Adipocyte (in vitro differentiated cells): Measurements from ENCODE around the gene GPR171.

Source experiments
- DNase-seq: peaks from one replicate; pipeline ENCODE4 v3.0.0-alpha.2; 2015; ENCODE audit warnings: low read depth
- H3K27me3 ChIP-seq: replicated peaks from 2 replicates; pipeline ENCODE4 v1.7.0; 2013; ENCODE audit warnings: mild to moderate bottlenecking, low read length, moderate library complexity; ENCODE audit not compliant: control insufficient read depth, insufficient read depth
- H3K36me3 ChIP-seq: 2 replicates; pipeline ENCODE4 v1.7.0; 2013; ENCODE audit warnings: low read length, mild to moderate bottlenecking, moderate library complexity; ENCODE audit not compliant: control insufficient read depth, insufficient read depth, severe bottlenecking
- H3K4me1 ChIP-seq: 2 replicates; pipeline ENCODE4 v1.7.0; 2013; ENCODE audit warnings: mild to moderate bottlenecking, low read length, moderate library complexity; ENCODE audit not compliant: control insufficient read depth, insufficient read depth
- H3K4me3 ChIP-seq: 2 replicates; pipeline ENCODE4 v1.7.0; 2013; ENCODE audit warnings: mild to moderate bottlenecking, low read length, moderate library complexity
- H3K9ac ChIP-seq: 2 replicates; pipeline ENCODE4 v1.7.0; 2013; ENCODE audit warnings: mild to moderate bottlenecking, low read length, moderate library complexity
- H3K9me3 ChIP-seq: 2 replicates; pipeline ENCODE4 v1.7.0; 2013; ENCODE audit warnings: mild to moderate bottlenecking, low read length, moderate library complexity; ENCODE audit not compliant: control insufficient read depth

Gene GPR171

DNA sequence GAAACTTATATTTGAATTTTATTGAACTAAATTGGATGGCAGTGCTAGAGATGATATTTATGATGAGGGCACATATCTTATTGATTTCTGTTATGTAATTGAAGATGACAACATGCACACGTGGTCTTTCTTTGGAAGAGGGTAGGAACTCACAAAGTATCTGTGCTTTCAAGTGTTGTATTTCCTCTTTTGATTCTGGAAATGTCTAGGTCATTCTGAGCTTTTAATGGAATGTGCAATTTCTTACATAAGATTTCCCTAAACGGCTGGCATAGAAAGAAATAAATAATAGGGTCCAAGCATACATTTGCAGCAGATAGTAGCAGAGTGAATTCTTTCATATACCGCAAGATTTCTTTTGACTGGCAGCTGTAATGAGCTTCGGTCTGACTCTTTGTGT is 10.1 kb upstream of the GPR171 start:
- no peaks in the 10 kb centered on the region for H3K9me3 ChIP-seq
- no peaks in the 10 kb centered on the region for H3K36me3 ChIP-seq
- no peaks in the 10 kb centered on the region for H3K27me3 ChIP-seq
- no peak for DNase-seq
- no peak overlapping the region for H3K9ac ChIP-seq
- H3K4me3 ChIP-seq, result no peak overlapping the region
- H3K4me1 ChIP-seq, result peaks cover 42% of the 10 kb centered on the region

DNA sequence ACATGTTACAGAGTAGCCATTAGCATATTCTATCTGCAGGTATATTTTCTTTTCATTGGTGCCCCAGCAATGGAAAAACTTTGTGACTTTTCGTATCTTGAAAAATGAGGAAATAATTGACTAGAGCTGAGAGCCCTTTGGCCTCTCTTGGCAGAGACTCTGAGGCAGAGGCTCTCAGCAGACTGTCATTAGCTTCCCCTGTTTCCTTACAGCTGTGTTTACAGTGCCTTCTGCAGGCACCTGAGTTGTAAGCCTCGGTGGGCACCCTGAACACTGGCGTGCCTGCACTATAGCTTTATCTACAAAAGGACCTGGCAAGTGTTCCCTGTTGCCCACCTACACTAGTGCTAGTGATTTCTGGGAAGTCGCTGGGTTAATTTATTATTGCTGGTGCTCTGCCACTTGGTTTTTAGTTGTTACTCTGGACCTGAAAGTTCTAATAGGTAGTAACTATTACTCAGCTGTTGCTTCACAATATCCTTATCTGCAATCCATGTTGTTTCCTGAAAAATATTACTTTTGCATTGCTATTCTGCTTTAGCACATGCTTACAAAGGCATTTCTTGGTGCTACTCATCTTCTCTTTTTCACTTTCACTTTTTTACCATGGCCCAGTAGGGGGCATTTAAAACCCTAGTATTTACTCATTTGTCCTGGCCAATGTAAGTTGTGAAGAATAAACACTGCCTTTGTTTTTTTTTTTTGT is 7.8 kb upstream of the GPR171 start:
- Histone ChIP-seq H3K4me1 (peaks cover 31% of the 10 kb centered on the region), H3K9me3 (no peaks in the 10 kb centered on the region), H3K36me3 (no peaks in the 10 kb centered on the region), H3K9ac (no peak overlapping the region), H3K27me3 (no peaks in the 10 kb centered on the region), H3K4me3 (no peak overlapping the region)
- no peak for DNase-seq

- no peak overlapping the region for H3K9ac ChIP-seq
- H3K4me3 ChIP-seq, result no peak overlapping the region
- no peaks in the 10 kb centered on the region for H3K27me3 ChIP-seq
- no peak for DNase-seq
- H3K9me3 ChIP-seq, result no peaks in the 10 kb centered on the region
- H3K36me3 ChIP-seq, result no peaks in the 10 kb centered on the region
- peaks cover 26% of the 10 kb centered on the region for H3K4me1 ChIP-seq
These were observed 6.6 kb upstream of the GPR171 start for GRCh38 chr3:151209654-151210053.

GRCh38 chr3:151206201-151206600 is 3.2 kb upstream of the GPR171 start:
- DNase-seq, result no peak

GRCh38 chr3:151205482-151205881 is 2.5 kb upstream of the GPR171 start:
- H3K9ac ChIP-seq, result no peak overlapping the region
- DNase-seq, result no peak
- H3K4me1 ChIP-seq, result peaks cover 14% of the 10 kb centered on the region
- no peaks in the 10 kb centered on the region for H3K27me3 ChIP-seq
- H3K4me3 ChIP-seq, result no peak overlapping the region
- no peaks in the 10 kb centered on the region for H3K9me3 ChIP-seq
- H3K36me3 ChIP-seq, result no peaks in the 10 kb centered on the region

More at GRCh38 chr3:151206201-151206600, 3.2 kb upstream of the GPR171 start:
- no peaks in the 10 kb centered on the region for H3K9me3 ChIP-seq
- H3K36me3 ChIP-seq, result no peaks in the 10 kb centered on the region
- no peak overlapping the region for H3K9ac ChIP-seq
- H3K27me3 ChIP-seq, result no peaks in the 10 kb centered on the region
- no peak overlapping the region for H3K4me3 ChIP-seq
- peaks cover 21% of the 10 kb centered on the region for H3K4me1 ChIP-seq

GRCh38 chr3:151204530-151205402 is 1.8 kb upstream of the GPR171 start:
- Histone ChIP-seq H3K9me3 (no peaks in the 10 kb centered on the region), H3K27me3 (no peaks in the 10 kb centered on the region), H3K9ac (no peak overlapping the region)

DNA sequence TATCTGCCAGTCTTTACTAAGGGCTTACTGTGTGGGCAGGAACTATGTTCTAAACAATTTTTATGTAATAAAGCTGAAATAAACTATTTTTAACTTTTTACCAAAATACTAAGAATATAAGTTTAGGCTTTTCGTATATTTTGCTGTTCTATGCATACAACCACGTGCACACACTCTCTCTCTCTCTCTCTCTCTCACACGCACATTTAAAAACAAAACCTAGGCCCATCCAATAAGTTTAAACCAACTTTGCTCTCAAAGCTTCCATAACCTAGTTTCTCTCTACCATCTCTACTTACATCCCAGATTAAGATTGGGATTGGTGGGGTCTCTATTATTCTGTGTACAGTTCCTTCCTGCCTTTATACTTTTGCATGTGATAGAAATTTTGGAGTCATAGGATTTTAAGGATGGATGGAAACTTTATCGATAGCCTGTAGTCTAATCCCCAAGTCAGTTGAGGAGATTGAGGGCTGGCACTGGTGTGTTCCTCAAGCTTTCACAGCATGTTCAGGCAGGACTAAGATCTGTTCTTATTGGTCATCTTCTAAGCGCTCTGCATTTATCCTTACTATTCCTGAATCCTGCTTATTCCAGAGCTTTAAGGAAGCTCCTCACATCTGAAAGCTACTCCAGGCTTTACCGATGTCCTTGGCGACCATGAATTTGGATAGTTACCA is 1.8 kb downstream of the GPR171 start:
- no peaks in the 10 kb centered on the region for H3K27me3 ChIP-seq
- H3K9me3 ChIP-seq, result no peaks in the 10 kb centered on the region
- no peak overlapping the region for H3K9ac ChIP-seq
- DNase-seq, result no peak
- H3K4me1 ChIP-seq, result peaks cover 4% of the 10 kb centered on the region
- H3K36me3 ChIP-seq, result no peaks in the 10 kb centered on the region
- H3K4me3 ChIP-seq, result no peak overlapping the region

More at GRCh38 chr3:151204530-151205402, 1.8 kb upstream of the GPR171 start:
- DNase-seq, result no peak
- peaks cover 12% of the 10 kb centered on the region for H3K4me1 ChIP-seq
- H3K4me3 ChIP-seq, result no peak overlapping the region
- no peaks in the 10 kb centered on the region for H3K36me3 ChIP-seq

DNA sequence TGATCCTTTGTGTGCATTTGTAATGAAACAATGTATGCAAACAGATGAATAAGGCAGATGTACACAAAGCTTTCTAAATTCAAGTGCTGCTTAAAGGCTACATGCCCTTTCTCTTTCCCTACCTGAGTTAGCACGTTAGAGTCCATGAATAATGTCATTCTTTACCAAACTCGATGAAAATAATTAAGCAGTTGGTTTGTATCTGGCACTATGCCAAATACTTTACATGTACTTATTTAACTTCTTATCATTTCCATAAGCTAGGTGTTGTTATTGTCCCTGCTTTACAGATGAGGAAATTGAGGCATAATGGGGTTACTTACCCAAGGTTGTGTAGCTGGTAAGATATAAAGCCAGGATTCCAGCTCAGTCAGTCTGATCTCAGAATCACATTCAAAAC is 2.4 kb downstream of the GPR171 start:
- no peaks in the 10 kb centered on the region for H3K27me3 ChIP-seq
- H3K9me3 ChIP-seq, result no peaks in the 10 kb centered on the region
- no peaks in the 10 kb centered on the region for H3K36me3 ChIP-seq
- DNase-seq, result no peak
- H3K4me3 ChIP-seq, result no peak overlapping the region
- H3K4me1 ChIP-seq, result peaks cover 4% of the 10 kb centered on the region
- H3K9ac ChIP-seq, result no peak overlapping the region

- no peak overlapping the region for H3K9ac ChIP-seq
- H3K9me3 ChIP-seq, result no peaks in the 10 kb centered on the region
- H3K4me3 ChIP-seq, result no peak overlapping the region
- H3K4me1 ChIP-seq, result peaks cover 4% of the 10 kb centered on the region
- DNase-seq, result no peak
- H3K36me3 ChIP-seq, result no peaks in the 10 kb centered on the region
- H3K27me3 ChIP-seq, result no peaks in the 10 kb centered on the region
These were observed 3.2 kb downstream of the GPR171 start for GRCh38 chr3:151199554-151200438.

- Histone ChIP-seq H3K27me3 (no peaks in the 10 kb centered on the region), H3K9ac (no peak overlapping the region), H3K36me3 (no peaks in the 10 kb centered on the region), H3K9me3 (no peaks in the 10 kb centered on the region), H3K4me3 (no peak overlapping the region), H3K4me1 (peaks cover 4% of the 10 kb centered on the region)
- DNase-seq, result no peak
These were observed 4.2 kb downstream of the GPR171 start for GRCh38 chr3:151198849-151199248.
